ENCODE data around the gene PCK2. TPM values are rescaled to one million over a fixed set of nuclear protein-coding genes. Genes with fewer than 3 reads are reported as not detected.

PCK2 gene
- total and polyA plus RNA-seq, 2 of the 13 experiments (the other 11 are each of a cell fraction or from before 2014, with no cell fraction given), result 129 to 272 TPM

- 0 out of 2 replicates have a peak, but pooled peaks have one; percentile 8 for TF ChIP-seq MNT (IDR thresholded peaks at IDR 0.05)
- TF ChIP-seq HDAC2 (CRISPR knock-in tag; IDR thresholded peaks at IDR 0.05), result no peak
- no peak for TF ChIP-seq SNRNP70 (IDR thresholded peaks at IDR 0.05; ENCODE audit: low read depth, low read length)
- TF ChIP-seq ZNF407 (CRISPR knock-in tag; IDR thresholded peaks at IDR 0.05; ENCODE audit: not compliant biosample characterization), result no peak
- TF ChIP-seq ZFP91 (CRISPR knock-in tag; IDR thresholded peaks at IDR 0.05; ENCODE audit: borderline replicate concordance), result no peak
- no peak for TF ChIP-seq ZSCAN5A (CRISPR knock-in tag; IDR thresholded peaks at IDR 0.05; ENCODE audit: borderline replicate concordance)
- TF ChIP-seq RXRB (CRISPR knock-in tag; IDR thresholded peaks at IDR 0.05; ENCODE audit: borderline replicate concordance), result no peak
- TF ChIP-seq ZNF790 (CRISPR knock-in tag; IDR thresholded peaks at IDR 0.05; ENCODE audit: borderline replicate concordance), result no peak
- no peak for TF ChIP-seq ZNF577 (CRISPR knock-in tag; IDR thresholded peaks at IDR 0.05; ENCODE audit: borderline replicate concordance, low read depth)
- no peak for TF ChIP-seq TP53 (CRISPR knock-in tag; conservative IDR thresholded peaks at IDR 0.05)
- TF ChIP-seq JUND (CRISPR knock-in tag; IDR thresholded peaks at IDR 0.05), result peak; percentile 36; the same call in 1 of the 2 replicates
- TF ChIP-seq ZNF749 (CRISPR knock-in tag; IDR thresholded peaks at IDR 0.05; ENCODE audit: borderline replicate concordance), result 0 out of 2 replicates have a peak, but pooled peaks have one; percentile 43
Observed at GRCh38 chr14:24149302-24149969, 55.3 kb downstream of the PCK2 start (continued).
